GM20431 (cell line): ENCODE data around the gene SUSD3.

Experiments used
- in situ Hi-C: fragments of 300-500 bp; cut with MseI, MboI; formaldehyde crosslinking; loops from one replicate; pipeline ENCODE4 v1.15.0; 2020; ENCODE audit warnings: low sequenced_read_pairs; ENCODE audit not compliant: unreplicated experiment

The SUSD3 gene

DNA sequence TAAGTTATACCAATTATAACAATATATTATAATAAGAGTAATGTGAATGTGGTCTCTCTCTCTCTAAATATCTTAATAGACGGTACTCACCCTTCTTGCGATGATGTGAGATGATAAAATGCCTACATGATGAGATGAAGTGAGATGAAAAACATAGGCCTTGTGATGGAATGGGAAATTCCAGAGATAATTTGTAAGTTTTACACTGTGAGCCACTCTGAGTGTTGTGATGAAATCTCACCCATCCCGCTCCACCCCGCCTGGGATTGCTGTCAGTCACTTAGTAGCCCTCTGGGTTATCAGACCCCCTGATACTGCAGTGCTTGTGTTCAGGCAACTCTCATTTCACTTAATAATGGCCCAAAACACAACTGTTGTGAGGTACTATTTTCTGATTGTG is 10.5 kb downstream of the SUSD3 start:
- in situ Hi-C loops = no loop called here

GRCh38 chr9:93071464-93071863 is 13.0 kb downstream of the SUSD3 start:
- in situ Hi-C loops = no loop called here

- in situ Hi-C loops = no loop called here
Observed at GRCh38 chr9:93072383-93072795, 13.9 kb downstream of the SUSD3 start.

DNA sequence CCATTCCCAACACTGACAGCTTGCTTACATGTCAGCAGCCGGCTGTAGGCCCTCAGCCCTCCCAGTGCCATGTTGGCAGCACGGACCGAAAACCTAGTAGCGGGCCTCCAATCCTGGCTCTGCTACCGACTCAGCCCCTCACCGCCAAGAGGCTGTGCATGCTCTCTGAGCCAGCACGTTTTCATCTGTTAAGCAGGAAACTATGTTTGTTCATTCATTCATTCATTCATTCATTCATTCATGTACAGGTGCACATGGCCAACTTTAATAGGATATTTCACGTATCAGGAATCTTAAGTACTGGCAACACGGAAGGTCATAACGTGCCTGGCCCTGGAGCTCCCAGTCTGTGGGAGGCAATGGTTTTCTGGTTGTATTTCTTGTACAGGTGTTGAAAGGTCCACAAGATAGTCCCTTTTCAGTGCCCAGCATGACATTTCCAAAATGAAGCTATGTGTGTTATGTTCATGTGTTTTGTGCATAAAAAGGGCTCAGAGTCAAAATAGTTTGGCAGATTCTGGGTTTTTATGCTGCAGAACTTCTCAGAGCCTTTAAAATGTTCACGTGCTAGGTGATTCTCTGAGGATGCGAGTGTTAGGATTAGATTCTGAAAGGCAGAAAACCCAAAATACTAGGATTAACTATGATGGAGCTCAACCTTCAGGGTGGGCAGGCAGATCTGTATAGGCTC is 17.7 kb downstream of the SUSD3 start:
- in situ Hi-C loops = no loop called here

GRCh38 chr9:93076792-93077128 is 18.3 kb downstream of the SUSD3 start:
- in situ Hi-C loops = no loop called here

DNA sequence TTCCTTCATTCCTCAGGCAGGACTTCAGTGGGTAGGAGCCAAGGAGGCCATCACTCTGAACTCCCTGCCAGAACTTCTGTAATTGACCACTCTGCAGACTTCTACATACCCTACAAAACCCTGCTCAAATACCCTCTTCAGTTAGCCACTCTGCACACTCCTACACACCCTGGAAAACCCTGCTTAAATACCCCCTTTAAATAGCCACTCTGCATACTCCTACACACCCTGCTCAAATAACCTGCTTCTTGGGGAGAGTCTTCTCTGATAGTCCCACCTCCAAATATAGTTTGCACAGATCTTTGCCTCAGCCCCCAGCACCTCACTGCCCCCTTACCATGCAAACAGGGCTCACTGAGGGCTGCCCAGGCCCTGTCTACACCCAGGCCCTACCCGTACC is 18.9 kb downstream of the SUSD3 start:
- in situ Hi-C loops = no loop called here

DNA sequence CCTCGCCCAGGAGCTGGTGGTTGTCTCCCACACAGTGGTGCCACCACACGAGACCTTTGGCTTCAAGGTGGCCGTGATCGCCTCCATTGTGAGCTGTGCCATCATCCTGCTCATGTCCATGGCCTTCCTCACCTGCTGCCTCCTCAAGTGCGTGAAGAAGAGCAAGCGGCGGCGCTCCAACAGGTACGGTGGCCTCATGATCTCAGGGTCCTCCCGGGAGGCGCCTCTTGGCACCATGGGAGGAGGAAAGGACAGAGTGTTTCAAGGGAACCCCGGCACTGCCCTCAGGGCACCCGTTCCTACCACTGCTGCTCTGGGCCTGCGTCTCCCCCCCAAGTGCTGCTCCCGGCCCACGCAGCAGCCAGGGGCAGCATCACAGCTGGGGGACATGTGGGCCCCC is 19.3 kb downstream of the SUSD3 start:
- in situ Hi-C loops = no loop called here

GRCh38 chr9:93079371-93079770 is 20.9 kb downstream of the SUSD3 start:
- in situ Hi-C loops = no loop called here

- in situ Hi-C loops = no loop called here
Observed at GRCh38 chr9:93080406-93080805, 21.9 kb downstream of the SUSD3 start.

DNA sequence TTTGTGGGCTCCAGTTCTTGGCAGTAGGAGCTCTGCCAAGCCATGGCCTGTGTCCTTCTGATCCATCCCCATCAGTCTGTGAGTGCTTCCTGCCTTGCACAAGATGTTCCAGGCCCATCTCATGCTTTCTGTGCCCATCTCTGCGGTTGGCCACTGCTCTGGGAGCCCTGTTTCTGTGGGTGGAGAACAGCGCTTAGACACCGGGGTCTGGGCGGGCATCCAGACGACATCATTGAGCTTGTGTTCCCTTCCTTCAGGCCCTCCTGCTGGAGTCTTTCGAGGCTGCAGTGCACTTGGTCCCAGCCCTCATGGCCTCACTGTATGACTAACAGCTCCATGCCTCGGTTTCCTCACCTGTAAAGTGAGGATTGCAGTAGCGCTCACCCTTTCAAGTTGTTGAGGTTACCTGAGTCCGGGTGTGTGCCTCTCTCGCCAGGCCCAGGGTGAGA is 22.6 kb downstream of the SUSD3 start:
- in situ Hi-C loops = no loop called here

DNA sequence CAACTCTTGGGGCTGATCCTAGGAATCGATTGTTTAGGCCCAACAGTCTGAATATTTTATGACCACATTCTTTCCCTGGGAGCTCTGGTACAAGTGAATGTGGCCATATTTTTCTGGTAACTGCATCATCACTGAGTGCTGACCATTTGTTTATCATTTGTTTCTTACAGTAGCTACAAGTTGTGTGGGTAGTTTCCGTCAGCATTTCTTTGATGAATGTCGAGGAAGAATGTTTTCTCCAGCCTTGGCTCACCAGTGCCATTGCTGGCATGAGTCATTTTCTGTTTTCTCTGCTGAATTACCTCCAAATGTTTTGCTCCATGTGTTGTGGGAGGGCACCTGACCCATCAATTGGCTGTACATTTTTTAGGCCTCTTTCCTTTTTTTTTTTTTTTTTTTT is 23.4 kb downstream of the SUSD3 start:
- in situ Hi-C loops = no loop called here

GRCh38 chr9:93082841-93083411 is 24.4 kb downstream of the SUSD3 start:
- in situ Hi-C loops = no loop called here

DNA sequence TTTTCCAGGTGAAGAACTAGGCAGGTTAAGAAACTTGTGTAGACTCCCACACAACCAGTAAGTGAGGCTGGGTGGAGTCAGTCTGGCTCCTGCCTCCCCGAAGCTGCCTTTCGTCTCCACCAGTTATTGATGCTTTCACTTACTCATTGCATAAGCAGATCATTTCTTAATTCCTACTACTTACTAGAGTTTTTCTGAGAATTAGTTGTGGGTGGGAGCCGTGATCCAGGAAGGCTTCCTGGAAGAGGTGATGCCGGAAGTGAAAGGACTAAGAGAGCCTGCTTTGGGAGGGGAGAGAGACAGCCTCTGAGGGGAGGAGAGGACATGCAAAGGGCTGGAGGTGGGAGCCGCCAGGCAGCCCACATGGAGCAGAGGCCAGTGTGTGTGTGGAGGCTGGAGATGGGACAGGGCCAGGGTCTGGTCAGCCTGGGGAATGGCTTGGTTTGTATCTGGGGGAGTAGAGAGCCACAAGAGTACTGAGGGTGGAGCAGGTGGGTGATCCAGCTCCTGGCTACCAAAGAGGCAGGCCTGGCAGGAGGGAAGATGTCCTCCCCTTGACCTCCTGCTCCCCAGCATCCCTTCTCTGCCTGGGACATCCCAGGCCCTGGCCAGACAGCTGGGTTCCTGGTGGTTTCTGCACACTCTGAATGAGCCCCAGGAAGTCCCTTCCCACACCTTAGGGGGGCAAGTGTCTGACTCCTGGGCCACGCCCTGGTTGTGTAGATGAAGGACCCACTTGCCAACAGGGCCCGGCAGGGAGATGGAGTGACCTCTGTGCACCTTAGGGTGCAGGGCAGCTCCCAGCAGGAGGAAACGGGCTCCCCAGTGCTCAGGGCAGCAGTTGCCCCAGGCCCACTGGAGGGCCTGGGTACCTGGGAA is 25.3 kb downstream of the SUSD3 start:
- in situ Hi-C loops = no loop called here

- in situ Hi-C loops = no loop called here
Observed at GRCh38 chr9:93084471-93084881, 26.0 kb downstream of the SUSD3 start.

DNA sequence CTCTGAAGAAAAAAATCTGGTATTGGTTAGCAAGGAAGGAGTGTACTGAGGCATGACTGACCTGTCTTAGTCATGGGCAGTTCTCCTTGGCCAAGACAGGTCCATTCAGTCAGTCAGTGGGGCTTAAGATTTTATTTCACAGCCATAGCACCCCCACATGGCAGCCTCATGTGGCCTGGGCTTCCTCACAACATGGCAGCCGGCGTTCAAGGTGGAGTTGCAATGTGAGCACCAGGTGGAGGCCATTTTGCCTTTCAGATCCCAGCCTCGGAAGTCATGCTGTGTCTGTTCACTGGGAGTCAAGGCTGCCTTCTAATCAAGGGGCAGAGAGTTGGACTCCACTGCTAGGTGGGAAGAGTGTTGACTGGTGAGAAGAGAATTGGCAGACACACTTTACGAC is 27.2 kb downstream of the SUSD3 start:
- in situ Hi-C loops = no loop called here

- in situ Hi-C loops = no loop called here
Observed at GRCh38 chr9:93086447-93087224, 28.1 kb downstream of the SUSD3 start.

DNA sequence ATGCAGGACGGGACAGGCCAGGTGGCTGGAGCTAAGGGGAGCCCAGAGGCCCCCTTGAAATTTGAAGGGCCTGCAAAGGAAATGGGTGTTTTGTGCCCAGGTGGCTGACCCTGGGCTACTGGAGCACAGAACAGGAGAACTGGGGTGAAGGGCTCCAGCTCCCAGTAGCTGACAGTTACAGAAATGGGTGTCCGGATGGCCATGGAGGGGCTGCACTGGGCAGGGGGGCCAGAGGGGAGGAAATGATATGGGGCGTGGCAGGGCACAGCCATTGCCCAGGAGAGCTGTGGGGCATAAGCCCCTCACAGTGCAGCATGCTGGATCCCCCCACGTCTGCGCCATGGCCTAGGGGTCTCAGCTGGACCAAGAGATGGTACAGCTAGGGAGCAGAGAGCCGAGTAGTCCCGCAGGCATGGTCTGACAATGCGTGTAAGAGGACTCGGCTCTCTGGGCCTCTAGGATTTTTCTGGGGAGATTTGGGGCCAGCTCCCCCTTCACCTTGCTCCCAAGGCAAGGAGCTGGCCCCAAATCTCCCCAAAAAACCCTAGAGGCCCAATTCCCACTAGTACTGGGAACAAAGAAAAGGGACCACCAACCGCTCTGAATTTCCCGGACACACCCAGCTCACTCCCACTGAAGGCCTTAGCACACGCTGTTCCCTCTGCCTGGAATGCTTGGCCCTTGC is 29.6 kb downstream of the SUSD3 start:
- in situ Hi-C loops = no loop called here

DNA sequence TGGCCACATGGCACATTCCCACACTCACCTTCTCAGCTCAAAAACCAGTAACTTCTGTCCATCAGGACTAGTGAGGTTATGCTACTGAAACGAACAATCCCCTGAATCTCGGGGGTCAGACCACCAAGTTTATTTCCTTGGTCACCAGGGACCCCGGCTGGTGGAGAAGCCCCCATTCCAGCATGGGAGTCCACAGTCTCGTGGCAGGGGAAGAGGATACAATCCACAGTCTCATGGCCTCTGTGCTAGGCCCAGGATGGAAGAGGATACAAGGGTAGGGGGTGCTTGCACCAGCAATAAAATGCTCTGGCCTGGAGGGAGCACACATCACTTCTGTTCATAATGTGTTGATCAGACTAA is 30.1 kb downstream of the SUSD3 start:
- in situ Hi-C loops = no loop called here

- in situ Hi-C loops = no loop called here
Observed at GRCh38 chr9:93089024-93089423, 30.5 kb downstream of the SUSD3 start.

DNA sequence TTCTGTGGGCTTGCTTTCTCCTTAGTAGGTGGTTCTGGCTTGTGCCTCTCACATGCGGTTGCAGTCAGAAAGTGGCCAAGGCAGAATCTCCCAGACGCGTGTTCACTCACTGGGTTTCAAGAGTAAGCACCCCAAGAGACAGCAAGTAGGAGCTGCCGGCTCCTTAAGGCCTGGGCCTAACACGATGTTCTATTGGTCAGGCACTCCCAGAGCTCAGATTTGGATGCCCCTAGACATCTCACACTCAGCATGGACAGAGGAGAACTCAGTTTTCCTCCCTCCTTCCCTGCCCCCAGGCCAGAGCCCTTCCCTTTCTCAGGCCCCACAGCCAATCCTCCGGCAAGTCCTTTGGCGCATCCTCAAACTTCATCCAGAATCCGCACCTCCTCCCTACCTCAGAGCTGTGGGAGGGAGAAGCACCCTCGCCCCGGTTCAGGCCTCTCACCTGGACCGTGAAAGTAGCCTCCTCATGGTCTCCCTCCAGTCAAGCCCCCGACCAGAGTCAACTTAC is 31.0 kb downstream of the SUSD3 start:
- in situ Hi-C loops = no loop called here
